HG02642 (cell line): ENCODE results near the gene CREBBP.
A peak's percentile ranks its signal among the peaks of the same experiment; 100 is the strongest.

ENCODE experiments used
- ATAC-seq: cut with Tn5 transposase; IDR thresholded peaks from one replicate; pipeline ENCODE4 v1.9.1; 2021; ENCODE audit warnings: mild to moderate bottlenecking; ENCODE audit not compliant: unreplicated experiment, poor library complexity

The CREBBP gene

DNA sequence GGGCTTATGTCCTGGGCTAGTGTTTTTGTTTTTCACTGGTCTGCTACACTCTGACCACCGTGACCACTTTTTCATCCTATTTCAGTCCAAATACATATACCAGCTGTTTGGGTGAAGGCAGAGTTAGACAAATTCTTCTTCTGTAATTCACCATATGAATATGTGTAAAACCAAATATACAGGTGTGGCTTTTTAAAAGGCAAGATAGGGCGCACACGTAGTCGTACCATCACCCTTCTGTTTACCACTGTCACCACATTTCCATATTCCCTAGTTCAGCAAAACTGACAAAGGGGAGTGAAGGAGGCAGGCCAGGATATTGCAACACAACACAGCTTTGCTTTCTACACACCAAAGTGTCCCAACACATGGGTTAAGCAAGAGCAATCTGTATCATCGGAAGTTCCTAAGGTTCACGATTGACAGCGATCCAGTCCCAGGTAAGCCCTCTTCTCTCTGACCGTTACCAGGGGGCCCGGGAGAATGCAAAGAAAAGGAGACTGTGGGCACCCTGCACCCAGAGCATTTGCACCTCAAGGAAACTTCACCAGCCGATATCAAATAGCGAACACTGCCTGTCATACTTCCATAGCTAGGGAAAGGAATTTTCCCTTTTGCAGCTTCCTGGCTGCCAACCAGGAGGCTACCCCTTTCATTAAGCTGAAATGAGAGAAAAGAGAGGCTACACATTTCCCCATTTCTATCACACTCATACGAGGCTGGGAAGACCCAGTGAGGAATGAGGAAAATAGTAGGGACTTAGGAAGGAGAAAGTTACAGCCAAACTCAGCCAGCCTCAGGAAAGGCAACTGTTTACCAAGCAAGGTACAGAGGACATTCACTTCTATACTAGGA is 23.1 kb downstream of the CREBBP start:
- ATAC-seq, result peak; percentile 39

- ATAC-seq, result no peak
These were observed 24.0 kb downstream of the CREBBP start for GRCh38 chr16:3856367-3857141.

DNA sequence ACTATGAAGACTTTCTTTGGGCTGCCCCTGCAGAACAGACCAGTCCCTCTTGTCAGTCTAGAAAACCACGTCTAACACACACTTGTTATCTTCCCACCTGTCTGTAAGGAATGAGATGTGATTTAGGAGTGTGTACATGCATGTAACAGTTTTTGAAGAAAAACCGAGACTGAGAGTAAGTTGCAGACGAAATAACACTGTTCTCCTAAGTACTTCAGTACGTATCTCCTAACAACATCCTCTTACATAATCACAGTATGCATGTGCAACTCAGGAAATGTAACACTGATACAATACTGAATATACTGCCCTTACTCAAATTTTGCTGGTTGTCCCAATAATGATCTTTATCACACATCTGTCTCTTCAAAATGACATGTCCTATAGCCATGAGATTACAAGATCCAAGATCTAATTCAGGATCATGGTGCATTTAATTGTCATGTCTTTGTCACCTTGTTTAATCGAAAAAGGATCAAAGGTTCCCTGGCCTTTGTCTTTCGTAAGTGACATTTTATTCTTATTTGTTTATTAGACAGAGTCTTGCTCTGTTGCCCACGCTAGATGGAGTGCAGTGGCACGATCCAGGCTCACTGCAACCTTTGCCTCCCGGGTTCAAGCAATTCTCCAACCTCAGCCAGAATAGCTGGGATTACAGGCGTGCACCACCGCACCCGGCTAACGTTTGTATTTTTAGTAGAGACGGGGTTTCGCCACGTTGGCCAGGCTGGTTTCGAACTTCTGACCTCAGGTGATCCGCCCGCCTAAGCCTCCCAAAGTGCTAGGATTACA is 25.6 kb downstream of the CREBBP start:
- ATAC-seq, result no peak

GRCh38 chr16:3850544-3850899 is 30.0 kb downstream of the CREBBP start:
- no peak for ATAC-seq

DNA sequence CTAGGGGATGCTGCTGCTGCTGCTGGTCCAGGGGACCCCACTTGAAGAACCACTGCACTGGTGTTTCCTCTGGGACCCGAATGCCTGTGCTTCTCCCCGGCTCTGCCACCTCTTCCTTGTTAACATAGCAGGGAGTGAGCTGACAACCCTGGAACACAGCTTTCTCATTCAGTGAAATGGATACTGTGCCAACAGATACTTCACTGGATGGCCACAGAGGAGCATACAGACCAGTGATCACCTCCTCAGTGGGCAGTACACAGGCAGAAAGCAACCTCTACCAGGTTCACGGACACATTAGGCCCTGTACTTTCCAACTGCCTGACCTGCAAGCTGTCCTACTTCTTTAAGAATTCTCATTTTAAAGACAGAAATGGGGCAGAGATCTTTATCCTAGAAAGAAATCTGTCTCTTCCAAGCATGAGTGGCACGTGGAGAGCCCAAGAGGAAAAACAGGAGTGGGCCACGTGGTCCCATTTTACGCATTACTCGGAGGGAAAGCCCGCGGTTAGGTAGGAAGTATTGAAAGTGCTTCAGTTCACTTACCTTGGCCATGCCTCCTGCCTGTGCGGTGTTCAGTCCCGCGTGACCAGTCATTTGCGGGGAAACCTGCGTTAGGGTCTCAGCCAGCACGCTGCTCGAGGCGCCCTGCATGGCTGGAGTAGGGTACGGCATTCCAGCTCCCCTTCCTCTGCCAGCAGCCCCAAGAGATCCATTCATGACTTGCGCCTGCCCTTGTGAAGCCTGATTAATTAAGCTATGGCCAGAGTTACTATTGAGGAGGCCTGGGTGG is 30.6 kb downstream of the CREBBP start:
- no peak for ATAC-seq

DNA sequence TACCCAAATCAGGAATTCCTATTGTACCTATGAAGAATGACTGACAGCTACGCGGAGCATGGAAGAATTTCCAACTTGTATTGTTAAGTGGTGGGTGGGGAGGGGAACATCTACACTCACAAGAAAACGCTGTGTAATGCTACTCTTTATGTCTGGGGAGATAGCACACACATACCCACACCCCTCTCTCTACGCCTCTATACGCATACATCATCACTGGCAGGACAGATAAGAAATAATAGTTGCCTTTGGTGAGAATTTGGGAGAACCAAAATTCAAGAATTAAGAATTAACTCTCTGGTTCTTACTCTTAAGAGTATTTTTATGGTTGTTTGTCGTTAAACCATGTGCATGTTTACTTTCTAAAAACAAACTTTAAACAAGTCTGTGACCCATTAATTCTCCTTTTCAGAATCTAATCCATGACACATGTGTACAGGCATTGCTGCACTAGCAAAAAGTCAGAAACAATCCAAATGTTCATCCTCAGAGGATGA is 33.9 kb downstream of the CREBBP start:
- no peak for ATAC-seq

GRCh38 chr16:3846087-3846486 is 34.4 kb downstream of the CREBBP start:
- no peak for ATAC-seq

DNA sequence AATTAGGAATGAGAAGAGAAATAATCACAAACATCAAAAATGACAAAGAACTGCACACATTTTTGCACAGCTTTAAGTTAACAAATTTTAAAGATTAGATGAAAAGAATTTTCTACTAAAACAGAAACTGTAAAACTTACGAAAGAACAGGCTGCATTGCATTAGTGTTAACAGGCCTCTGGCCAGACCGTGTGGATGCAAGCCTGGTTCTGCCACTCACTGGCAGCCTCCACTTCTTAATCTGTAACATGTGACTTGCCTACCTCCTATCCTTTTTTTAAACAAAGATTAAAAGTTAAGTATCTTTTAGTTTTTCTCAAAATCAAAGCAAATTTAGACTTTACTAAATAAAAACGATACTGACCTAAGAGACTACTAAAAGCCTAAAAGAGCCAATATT is 37.5 kb downstream of the CREBBP start:
- no peak for ATAC-seq

DNA sequence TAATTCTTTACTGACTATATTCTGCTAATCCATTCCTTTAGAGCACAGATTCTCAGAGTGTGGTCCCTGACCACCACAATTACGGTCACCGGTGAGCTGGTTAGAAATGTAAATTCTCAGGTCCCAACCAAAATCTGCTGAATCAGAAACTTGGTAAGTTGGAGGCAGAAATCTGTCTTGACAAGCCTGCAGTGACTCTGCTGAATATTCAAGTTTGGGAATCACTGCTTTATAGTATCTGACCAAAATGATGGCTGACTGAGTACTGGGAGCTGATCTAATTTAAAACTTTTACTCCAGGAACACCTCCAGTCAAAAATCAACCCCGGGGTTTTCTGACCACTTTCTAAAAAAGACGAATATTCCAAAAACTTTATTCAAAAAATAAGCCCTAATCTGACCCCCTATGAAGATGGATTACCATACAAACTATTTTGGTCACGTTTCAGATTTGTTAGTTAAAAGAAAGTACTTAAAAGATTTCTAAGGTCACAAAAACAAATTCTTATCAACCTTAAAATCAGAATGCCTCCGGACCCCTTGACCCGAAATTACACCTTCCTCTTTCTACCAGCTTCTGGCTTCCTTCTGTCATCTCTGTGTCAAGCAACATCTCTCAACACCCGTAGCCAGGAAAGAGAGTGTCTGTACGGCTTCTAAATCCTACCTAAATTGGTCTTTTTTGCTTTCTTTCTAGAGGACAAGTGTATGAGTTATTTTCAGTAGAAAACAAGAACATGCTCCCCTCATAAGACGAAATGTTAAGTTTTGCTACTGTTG is 38.6 kb downstream of the CREBBP start:
- no peak for ATAC-seq

DNA sequence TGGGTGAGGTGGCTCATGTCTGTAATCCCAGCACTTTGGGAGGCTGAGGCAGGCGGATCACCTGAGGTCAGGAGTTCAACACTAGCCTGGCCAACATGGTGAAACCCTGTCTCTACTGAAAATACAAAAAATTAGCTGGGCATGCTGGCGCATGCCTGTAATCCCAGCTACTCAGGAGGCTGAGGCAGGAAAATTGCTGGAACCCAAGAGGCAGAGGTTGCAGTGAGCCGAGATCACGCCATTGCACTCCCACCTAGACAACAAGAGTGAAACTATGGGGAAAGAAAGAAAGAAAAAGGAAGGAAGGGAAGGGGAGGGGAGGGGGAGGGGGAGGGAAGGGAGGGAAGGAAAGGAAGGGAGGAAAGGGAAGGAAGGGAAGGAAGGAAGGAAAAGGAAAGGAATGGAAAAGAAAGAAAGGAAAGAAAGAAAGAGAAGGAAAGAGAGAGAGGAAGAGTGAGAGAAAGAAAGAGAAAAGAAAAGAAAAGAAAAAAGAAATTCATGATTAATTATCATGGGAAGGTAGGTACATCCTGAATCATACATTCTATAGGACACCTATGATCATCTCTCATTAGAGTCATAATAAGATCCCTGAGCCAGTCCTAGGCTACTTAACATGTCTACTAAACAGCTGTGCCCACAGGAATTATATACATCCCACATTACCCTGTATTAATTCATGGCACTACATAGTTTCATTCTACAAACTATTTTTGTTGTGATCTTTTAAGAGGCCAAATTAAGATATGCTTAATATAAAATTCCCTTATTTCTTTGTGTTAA is 40.9 kb downstream of the CREBBP start:
- no peak for ATAC-seq

DNA sequence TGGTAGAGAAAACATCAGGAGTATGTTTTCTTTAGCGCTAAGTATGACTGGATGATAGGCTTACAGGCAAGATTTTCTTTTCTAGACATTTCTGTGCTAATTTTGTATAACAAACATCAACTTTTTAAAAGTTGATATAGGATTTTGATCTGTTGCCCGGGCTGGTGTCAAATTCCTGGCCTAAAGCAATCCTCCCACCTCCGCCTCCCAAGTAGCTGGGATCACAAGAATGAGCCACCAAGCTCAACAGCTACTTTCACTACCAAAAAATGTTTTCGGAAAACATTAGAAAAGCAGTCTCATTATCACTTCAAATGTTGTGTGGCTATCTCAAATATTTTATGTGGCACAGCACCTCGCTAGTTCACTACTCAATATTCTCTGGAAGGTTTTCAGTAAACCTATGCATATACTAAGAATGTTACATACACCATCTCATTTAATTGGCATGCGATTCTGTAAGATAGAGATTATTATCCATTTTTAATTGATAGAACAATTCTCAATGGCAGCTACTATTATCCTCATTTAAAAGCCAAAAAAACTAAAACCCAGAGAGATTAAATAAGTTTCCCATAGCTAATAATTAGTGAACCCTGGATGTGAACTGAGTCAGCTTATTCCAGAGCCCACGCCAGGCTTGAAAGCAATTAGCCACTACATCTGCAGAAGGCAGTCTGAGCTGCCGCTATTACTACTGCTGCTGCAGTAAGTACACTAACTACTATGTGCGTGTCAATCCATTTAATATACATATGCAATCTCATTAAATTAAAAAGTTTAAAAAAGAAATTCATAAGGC is 41.7 kb downstream of the CREBBP start:
- ATAC-seq, result no peak

GRCh38 chr16:3837851-3838586 is 42.5 kb downstream of the CREBBP start:
- no peak for ATAC-seq

DNA sequence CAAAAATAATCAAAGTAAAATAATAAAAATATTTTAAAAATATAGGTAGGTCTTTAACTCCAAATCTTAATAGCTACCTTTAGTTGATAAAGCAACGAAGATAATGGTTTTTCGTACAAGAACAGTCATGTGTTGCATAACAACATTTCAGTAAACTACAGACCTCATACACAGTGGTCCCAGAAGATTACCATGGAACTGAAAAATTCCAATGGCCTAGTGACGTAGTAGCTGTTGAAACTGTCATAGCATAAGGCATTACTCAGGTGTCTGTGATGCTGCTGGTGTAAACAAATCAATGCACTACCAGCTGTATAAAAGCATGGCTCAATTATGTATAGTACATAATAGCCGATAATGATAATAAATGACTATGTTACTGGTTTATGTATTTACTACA is 43.9 kb downstream of the CREBBP start:
- ATAC-seq, result no peak

DNA sequence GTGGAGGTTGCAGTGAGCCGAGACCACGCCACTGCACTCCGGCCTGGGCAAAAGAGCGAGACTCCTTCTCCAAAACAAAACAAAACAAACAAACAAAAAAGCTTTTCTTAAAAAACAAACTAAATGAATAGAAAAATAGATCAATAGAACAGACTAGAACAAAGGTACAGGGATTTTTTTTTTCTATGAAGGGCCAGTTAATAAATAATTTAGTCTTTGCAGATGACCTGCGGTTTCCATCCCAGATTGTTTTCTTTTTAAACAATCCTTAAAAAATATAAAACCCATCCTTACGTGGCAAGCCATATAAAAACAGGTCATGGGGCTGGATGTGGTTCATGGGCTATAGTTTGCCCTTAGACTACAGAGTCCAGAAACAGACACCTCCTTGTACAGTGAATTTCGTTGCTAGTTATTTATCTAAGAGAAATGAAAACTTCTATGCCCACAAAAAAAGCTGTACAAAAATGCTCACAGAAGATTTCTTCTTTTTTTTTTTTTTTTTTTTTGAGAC is 45.4 kb downstream of the CREBBP start:
- ATAC-seq, result no peak

GRCh38 chr16:3832668-3833067 is 47.8 kb downstream of the CREBBP start:
- ATAC-seq, result no peak

- ATAC-seq, result no peak
These were observed 49.8 kb downstream of the CREBBP start for GRCh38 chr16:3830625-3831254.
